GM12892 (cell line): ENCODE data around the gene OR2B6.

Experiments
- POLR2A ChIP-seq: IDR thresholded peaks from 2 replicates; pipeline ENCODE4 v1.6.1; 2011; ENCODE audit warnings: low read depth, low read length, control low read depth
- TAF1 ChIP-seq: IDR thresholded peaks from 2 replicates; pipeline ENCODE4 v1.6.1; 2011; ENCODE audit warnings: low read depth, mild to moderate bottlenecking, control low read depth, low read length, borderline replicate concordance

GRCh38 chr6:27986928-27987725 lies 30.1 kb downstream of the OR2B6 start:
- no peak for TF ChIP-seq POLR2A
- no peak for TF ChIP-seq TAF1
